ENCODE results near the gene THRA. TPM values are rescaled to one million over a fixed set of nuclear protein-coding genes. Genes with fewer than 3 reads are reported as not detected.

THRA gene
- total and polyA plus RNA-seq, 9 of the 15 experiments (the other 6 are each of a cell fraction or from before 2014, with no cell fraction given), result 0.34 to 23.4 (median 12.7) TPM

GRCh38 chr17:40098846-40099618, 36.3 kb downstream of the THRA start (continued):
- peak; percentile 95 for TF ChIP-seq CXXC5 (CRISPR knock-in tag; IDR thresholded peaks at IDR 0.05)
- TF ChIP-seq KDM5B (IDR thresholded peaks at IDR 0.05; ENCODE audit: insufficient replicate concordance, low read depth, low read length), result no peak
- TF ChIP-seq CCAR2 (IDR thresholded peaks at IDR 0.05; ENCODE audit: low read depth, low read length), result no peak
- peak; percentile 83 for TF ChIP-seq SMARCE1 (IDR thresholded peaks at IDR 0.05)
- no peak for TF ChIP-seq TAF15 (IDR thresholded peaks at IDR 0.05; ENCODE audit: low read depth, low read length)
- TF ChIP-seq ZNF592 (IDR thresholded peaks at IDR 0.05), result no peak; the same call in 1 of the 2 replicates
- TF ChIP-seq MIER1 (IDR thresholded peaks at IDR 0.05; ENCODE audit: low read depth), result 0 out of 2 replicates have a peak, but pooled peaks have one; percentile 27
- peak; percentile 97 for TF ChIP-seq EP400 (IDR thresholded peaks at IDR 0.05)
- TF ChIP-seq ZBTB40 (IDR thresholded peaks at IDR 0.05), result peak; percentile 66
- no peak for TF ChIP-seq ZBTB40 (CRISPR knock-in tag; IDR thresholded peaks at IDR 0.05)
- TF ChIP-seq NUFIP1 (IDR thresholded peaks at IDR 0.05; ENCODE audit: partially characterized antibody), result peak; percentile 86
- no peak for TF ChIP-seq FOXM1 (IDR thresholded peaks at IDR 0.05; ENCODE audit: low read depth)
- TF ChIP-seq FOXM1 (CRISPR knock-in tag; IDR thresholded peaks at IDR 0.05; ENCODE audit: low read depth), result no peak; the same call in 1 of the 2 replicates
- no peak for TF ChIP-seq MAFF (IDR thresholded peaks at IDR 0.05; ENCODE audit: low read length)
- TF ChIP-seq FUS (optimal IDR thresholded peaks at IDR 0.05; ENCODE audit: low read depth, low read length), result no peak
- TF ChIP-seq ZNF253 (CRISPR knock-in tag; conservative IDR thresholded peaks at IDR 0.05), result no peak

Measured in K562 (cell line).